Endothelial cell of umbilical vein (primary cell): ENCODE measurements around the gene ICA1L. TPM values are rescaled to one million over a fixed set of nuclear protein-coding genes. Genes with fewer than 3 reads are reported as not detected.

Source experiments
- BruUV-seq: library from RNA; stranded (reverse); fragments of 400-500 nt; replicated peaks from 2 replicates; lab custom pipeline; 2021; lab: Mats Ljungman, UMichigan
- CTCF ChIA-PET: fragments of 300-600, 350-600 bp; sonication (Branson Sonifier 250); formaldehyde crosslinking; loops from one replicate; lab custom pipeline; 2021; ENCODE audit warnings: antibody characterized with exemption, inconsistent platforms; lab: Charles Lee
- POLR2A ChIA-PET: fragments of 300-600, 350-600 bp; sonication (Branson Sonifier 250); formaldehyde crosslinking; loops from one replicate; lab custom pipeline; 2021; ENCODE audit warnings: antibody characterized with exemption, inconsistent platforms; lab: Charles Lee
- DNase-seq: peaks from one replicate; pipeline ENCODE4 v3.0.0-alpha.2; 2011; ENCODE audit warnings: low read depth, low spot score
- FAIRE-seq: peaks from 2 replicates; lab custom pipeline; 2011; peaks lifted over from hg19 to GRCh38; lab: Jason Lieb, UNC
- H2AFZ ChIP-seq: 2 replicates; pipeline ENCODE4 v1.6.0; 2012; ENCODE audit warnings: low read depth, low read length, control low read depth, inconsistent platforms
- H3K27ac ChIP-seq: 2 replicates; pipeline ENCODE4 v1.5.1; 2011; ENCODE audit warnings: low read depth, mild to moderate bottlenecking, control low read depth, low read length, moderate library complexity; ENCODE audit not compliant: insufficient read depth
- H3K27me3 ChIP-seq, 2 experiments: 2 replicates each; pipeline versions ENCODE4 v1.6.0 to v1.6.1; 2011; ENCODE audit warnings: low read length in 2 of 2, mixed read lengths in 1 of 2; ENCODE audit not compliant: control insufficient read depth in 2 of 2, insufficient read depth in 2 of 2
- H3K36me3 ChIP-seq, 2 experiments: 2 replicates in 1 of 2; 3 replicates in 1 of 2; pipeline ENCODE4 v1.5.1; 2011; ENCODE audit warnings: low read length in 2 of 2, mild to moderate bottlenecking in 1 of 2, moderate library complexity in 1 of 2; ENCODE audit not compliant: control insufficient read depth in 2 of 2, insufficient read depth in 2 of 2; ENCODE audit errors: extremely low read depth in 1 of 2
- H3K4me1 ChIP-seq: 3 replicates; pipeline ENCODE4 v1.5.1; 2011; ENCODE audit warnings: mild to moderate bottlenecking, low read length; ENCODE audit not compliant: control insufficient read depth, insufficient read depth; ENCODE audit errors: extremely low read depth
- H3K4me2 ChIP-seq: 2 replicates; pipeline ENCODE4 v1.6.1; 2011; ENCODE audit warnings: low read length, control low read depth, mixed read lengths; ENCODE audit not compliant: insufficient read depth
- H3K4me3 ChIP-seq, 3 experiments: fragments of 200-600 bp in 1 of 3; sonication (generic), shearing (Covaris generic) in 1 of 3; replicated peaks in 1 of 3; 2 replicates each; pipeline ENCODE4 v1.5.1; 2011 to 2016; ENCODE audit warnings: control low read depth in 3 of 3, low read length in 3 of 3, mild to moderate bottlenecking in 2 of 3, inconsistent platforms in 1 of 3, low read depth in 1 of 3, moderate library complexity in 1 of 3; ENCODE audit not compliant: insufficient read depth in 1 of 3
- H3K79me2 ChIP-seq: 2 replicates; pipeline ENCODE4 v1.6.0; 2012; ENCODE audit warnings: low read length, inconsistent platforms; ENCODE audit not compliant: control insufficient read depth, insufficient read depth
- H3K9ac ChIP-seq: replicated peaks from 2 replicates; pipeline ENCODE3; 2011; ENCODE audit warnings: low read length, control low read depth; ENCODE audit not compliant: insufficient read depth; ENCODE audit errors: extremely low read depth
- H3K9me1 ChIP-seq: replicated peaks from 3 replicates; pipeline ENCODE4 v1.6.0; 2011; ENCODE audit warnings: mild to moderate bottlenecking, low read length; ENCODE audit not compliant: control insufficient read depth, insufficient read depth; ENCODE audit errors: extremely low read depth
- H3K9me3 ChIP-seq: replicated peaks from 2 replicates; pipeline ENCODE4 v1.5.1; 2012; ENCODE audit warnings: low read length, inconsistent platforms; ENCODE audit not compliant: control insufficient read depth, insufficient read depth
- H4K20me1 ChIP-seq: replicated peaks from 2 replicates; pipeline ENCODE3; 2011; ENCODE audit warnings: mild to moderate bottlenecking, low read length; ENCODE audit not compliant: control insufficient read depth, insufficient read depth; ENCODE audit errors: extremely low read depth
- CTCF ChIP-seq, 2 donors: IDR thresholded peaks; 1 replicate in 1 of 2; 2 replicates in 1 of 2; pipeline ENCODE4 v1.5.1; 2011; ENCODE audit warnings: low read length in 2 of 2, mild to moderate bottlenecking in 2 of 2, moderate library complexity in 2 of 2, control low read depth in 1 of 2, inconsistent platforms in 1 of 2, low read depth in 1 of 2; ENCODE audit not compliant: insufficient read depth in 1 of 2; ENCODE audit errors: extremely low read depth in 1 of 2
- EZH2 ChIP-seq: IDR thresholded peaks from 2 replicates; pipeline ENCODE4 v1.6.1; 2012; ENCODE audit warnings: borderline replicate concordance, low read depth, mild to moderate bottlenecking, moderate library complexity, low read length, inconsistent platforms; ENCODE audit not compliant: severe bottlenecking
- FOS ChIP-seq: IDR thresholded peaks from 2 replicates; pipeline ENCODE4 v1.6.1; 2011; ENCODE audit warnings: mild to moderate bottlenecking, low read length, moderate library complexity, borderline replicate concordance; ENCODE audit not compliant: insufficient read depth
- GATA2 ChIP-seq: IDR thresholded peaks from 2 replicates; pipeline ENCODE4 v1.7.0; 2011; ENCODE audit warnings: low read depth, mild to moderate bottlenecking, moderate library complexity, mixed read lengths, low read length; ENCODE audit not compliant: insufficient read length, insufficient read depth
- JUN ChIP-seq: IDR thresholded peaks from 2 replicates; pipeline ENCODE4 v1.6.1; 2011; ENCODE audit warnings: borderline replicate concordance, low read depth; ENCODE audit not compliant: insufficient read length, insufficient read depth
- MAX ChIP-seq: IDR thresholded peaks from 2 replicates; pipeline ENCODE4 v1.6.1; 2011; ENCODE audit not compliant: insufficient read depth, insufficient read length
- MYC ChIP-seq: IDR thresholded peaks from one replicate; pipeline ENCODE4 v1.6.1; 2011; ENCODE audit warnings: mild to moderate bottlenecking, low read depth, low read length
- POLR2A ChIP-seq: IDR thresholded peaks from 2 replicates; pipeline ENCODE4 v1.6.1; 2012; ENCODE audit warnings: low read depth, mild to moderate bottlenecking, control low read depth, low read length
- POLR2AphosphoS5 ChIP-seq: IDR thresholded peaks from 2 replicates; pipeline ENCODE4 v1.6.1; 2012; ENCODE audit warnings: low read depth, mild to moderate bottlenecking, control low read depth, low read length, moderate library complexity; ENCODE audit not compliant: insufficient read depth
- dilution Hi-C: fragments of 300-500 bp; cut with MboI; formaldehyde crosslinking; loops from one replicate; pipeline ENCODE4 v1.15.0; 2019; ENCODE audit warnings: low sequenced_read_pairs; ENCODE audit not compliant: extremely low pct_ligation_motif_present
- intact Hi-C: fragments of 100-400 bp; cut with micrococcal nuclease; formaldehyde crosslinking; loops from one replicate; pipeline ENCODE4 v1.10.0; 2022
- polyA plus RNA-seq, 4 experiments: library from polyadenylated mRNA; depleted of rRNA in 3 of 4; stranded (reverse) in 3 of 4; unstranded in 1 of 4; fragments of >200 nt; gene quantifications; 2 replicates each; pipeline versions ENCODE4 v1.2.1 to v1.2.3, GENCODE V29; 2011 to 2012; ENCODE audit warnings: missing spikeins in 1 of 4
- total RNA-seq: library from RNA; stranded (reverse); gene quantifications from 2 replicates; pipeline ENCODE4 v1.2.3, GENCODE V29; 2021

The ICA1L gene
- total and polyA plus RNA-seq, 2 donors (not counting 3 experiments of a cell fraction or from before 2014, with no cell fraction given), result 1.6 to 3.7 TPM

- H3K4me1 ChIP-seq, result no peaks in the 10 kb centered on the region
- ChIA-PET POLR2A (no interaction called here), CTCF (no interaction called here)
- BruUV-seq, result no TSS peak
- dilution Hi-C loops (no loop called here), intact Hi-C loops (no loop called here)
- no peaks in the 10 kb centered on the region for H3K36me3 ChIP-seq
- H3K9me1 ChIP-seq, result no peaks in the 10 kb centered on the region
- no peaks in the 10 kb centered on the region for H3K79me2 ChIP-seq
- H4K20me1 ChIP-seq, result no peaks in the 10 kb centered on the region
- no peaks in the 10 kb centered on the region for H3K9me3 ChIP-seq
- H3K4me2 ChIP-seq, result no peak overlapping the region
- no peak for FAIRE-seq
- no peak overlapping the region for H3K9ac ChIP-seq
- H3K4me3 ChIP-seq, result no peak overlapping the region
- H3K27me3 ChIP-seq, result no peaks in the 10 kb centered on the region
- no peak overlapping the region for H3K27ac ChIP-seq
- TF ChIP-seq POLR2A, result no peak
- no peak for TF ChIP-seq EZH2
- no peak for TF ChIP-seq MAX
- DNase-seq, result no peak
- H2AFZ ChIP-seq, result no peak overlapping the region
Observed at GRCh38 chr2:202743613-202744012, 128.0 kb downstream of the ICA1L start.

- no peak overlapping the region for H3K9ac ChIP-seq
- ChIA-PET CTCF (no interaction called here), POLR2A (interaction anchor here (0.7 kb wide), 1 partner anchor 408 kb away, joined by 3 read pairs; no protein-coding TSS in a partner anchor)
- no peaks in the 10 kb centered on the region for H3K79me2 ChIP-seq
- no TSS peak for BruUV-seq
- no peaks in the 10 kb centered on the region for H3K4me1 ChIP-seq
- H3K27ac ChIP-seq, result no peak overlapping the region
- no peak for FAIRE-seq
- H3K9me3 ChIP-seq, result no peaks in the 10 kb centered on the region
- H3K9me1 ChIP-seq, result no peaks in the 10 kb centered on the region
- TF ChIP-seq FOS, result no peak
- no peak for TF ChIP-seq EZH2
- no peak for TF ChIP-seq POLR2A
- TF ChIP-seq MAX, result no peak
- no peak for TF ChIP-seq JUN
- TF ChIP-seq POLR2AphosphoS5, result no peak
- no peak for TF ChIP-seq CTCF (IDR thresholded peaks at IDR 0.05; ENCODE audit: extremely low read depth in 1 of 2, insufficient read depth in 1 of 2, low read depth in 1 of 2, low read length in 2 of 2)
- TF ChIP-seq MYC, result no peak
- TF ChIP-seq GATA2, result no peak
- no peaks in the 10 kb centered on the region for H4K20me1 ChIP-seq
- H2AFZ ChIP-seq, result no peak overlapping the region
- no peak for DNase-seq
- H3K36me3 ChIP-seq, result no peaks in the 10 kb centered on the region
- intact Hi-C loops, result no loop called here
- no peak overlapping the region for H3K4me3 ChIP-seq
- H3K4me2 ChIP-seq, result no peak overlapping the region
- dilution Hi-C loops, result no loop called here
- H3K27me3 ChIP-seq, result no peaks in the 10 kb centered on the region
Observed at GRCh38 chr2:202736826-202737225, 134.7 kb downstream of the ICA1L start.
